K562 (cell line): Measurements from ENCODE around the gene ZNF23. TPM values are rescaled to one million over a fixed set of nuclear protein-coding genes. Genes with fewer than 3 reads are reported as not detected.

Experiments
- ATF7 ChIP-seq: fragments of 450-650 bp; IDR thresholded peaks from 2 replicates; pipeline ENCODE4 v1.7.1; 2014; ENCODE audit warnings: mild to moderate bottlenecking, moderate library complexity
- CBX1 ChIP-seq: sonication (generic); IDR thresholded peaks from 2 replicates; pipeline ENCODE4 v1.6.1; 2016; ENCODE audit warnings: antibody characterized with exemption, low read depth, mild to moderate bottlenecking
- CREBBP ChIP-seq: IDR thresholded peaks from one replicate; pipeline ENCODE4 v1.6.1; 2012; ENCODE audit warnings: low read depth, mild to moderate bottlenecking, control low read depth, inconsistent platforms, low read length
- DIDO1 ChIP-seq: fragments of 450-650 bp; IDR thresholded peaks from 2 replicates; pipeline ENCODE4 v1.6.1; 2016; ENCODE audit warnings: low read depth, missing biosample characterization, missing genetic modification characterization
- EGR1 ChIP-seq: fragments of 450-650 bp; conservative IDR thresholded peaks from 2 replicates; pipeline ENCODE4 v1.6.1; 2017; ENCODE audit warnings: mild to moderate bottlenecking
- HDAC3 ChIP-seq: fragments of 450-650 bp; IDR thresholded peaks from 2 replicates; pipeline ENCODE4 v1.6.1; 2018; ENCODE audit warnings: borderline replicate concordance, mild to moderate bottlenecking, moderate library complexity; ENCODE audit not compliant: partially characterized antibody
- HMG20B ChIP-seq: fragments of 250-450 bp; sonication (Bioruptor Pico); IDR thresholded peaks from 2 replicates; pipeline ENCODE4 v1.5.0; 2021; ENCODE audit warnings: mild to moderate bottlenecking
- HNRNPLL ChIP-seq: fragments of 200-400 bp; formaldehyde crosslinking; IDR thresholded peaks from 2 replicates; pipeline ENCODE4 v1.6.1; 2017; ENCODE audit warnings: low read length, low read depth, mild to moderate bottlenecking; ENCODE audit not compliant: poor library complexity, severe bottlenecking
- MCM2 ChIP-seq: fragments of 450-650 bp; IDR thresholded peaks from 2 replicates; pipeline ENCODE4 v1.6.1; 2017; ENCODE audit warnings: low read depth, mild to moderate bottlenecking
- MEF2D ChIP-seq: conservative IDR thresholded peaks from 2 replicates; pipeline ENCODE4 v1.6.1; 2016; ENCODE audit warnings: low read depth, missing genetic modification characterization, missing compliant biosample characterization
- NCOR1 ChIP-seq: fragments of 450-650 bp; IDR thresholded peaks from 2 replicates; pipeline ENCODE4 v1.6.1; 2016; ENCODE audit warnings: mild to moderate bottlenecking, moderate library complexity
- NR3C1 ChIP-seq: sonication (generic); formaldehyde crosslinking; IDR thresholded peaks from 2 replicates; pipeline ENCODE4 v1.8.1; 2022; ENCODE audit warnings: missing genetic modification reagents
- RBM39 ChIP-seq: fragments of 200-400 bp; formaldehyde crosslinking; optimal IDR thresholded peaks from 2 replicates; pipeline ENCODE3; 2018; ENCODE audit warnings: low read depth, low read length
- TCF3 ChIP-seq: sonication (generic); formaldehyde crosslinking; IDR thresholded peaks from 2 replicates; pipeline ENCODE4 v1.4.0; 2020; ENCODE audit warnings: mild to moderate bottlenecking, missing genetic modification reagents
- YY1 ChIP-seq, 3 experiments: IDR thresholded peaks; 2 replicates each; pipeline ENCODE4 v1.6.1; 2011; ENCODE audit warnings: low read length in 2 of 3, mild to moderate bottlenecking in 2 of 3, moderate library complexity in 2 of 3, borderline replicate concordance in 1 of 3, control low read depth in 1 of 3, low read depth in 1 of 3; ENCODE audit not compliant: insufficient read depth in 3 of 3, insufficient replicate concordance in 2 of 3, control insufficient read depth in 1 of 3, insufficient read length in 1 of 3; ENCODE audit errors: extremely low read depth in 1 of 3
- polyA plus RNA-seq, 8 experiments: library from polyadenylated mRNA; depleted of rRNA in 4 of 8; stranded (reverse) in 5 of 8; unstranded in 3 of 8; fragments of >200 nt; fragmentation: Nextera tagmentation in 2 of 8; fragmentation: Illumina TruSeq in 1 of 8; extraction: Ambion mirVana in 2 of 8; extraction: Trizol in 1 of 8; gene quantifications; 2 replicates each; pipeline versions ENCODE4 v1.2.1 to v1.2.3, GENCODE V29; 2011 to 2014; ENCODE audit warnings: inconsistent platforms in 1 of 8, missing spikeins in 1 of 8
- total RNA-seq, 7 experiments: library from RNA; depleted of rRNA in 6 of 7; stranded (reverse); fragments of >200 nt in 6 of 7; fragmentation: Illumina TruSeq in 2 of 7; extraction: Trizol in 2 of 7; gene quantifications; 2 replicates each; pipeline versions ENCODE4 v1.2.1 to v1.2.3, GENCODE V29; 2011 to 2021; ENCODE audit warnings: low replicate concordance in 1 of 7
- TF ChIP-seq, protein P1 (sequence below): IDR thresholded peaks from 2 replicates; pipeline ENCODE4 v1.6.1; 2014; ENCODE audit warnings: antibody characterized with exemption
- TF ChIP-seq, protein P2 (sequence below): fragments of 450-650 bp; conservative IDR thresholded peaks from 2 replicates; pipeline ENCODE4 v1.6.1; 2016; ENCODE audit warnings: missing genetic modification characterization, low read depth, mild to moderate bottlenecking, control low read depth, missing compliant biosample characterization
- TF ChIP-seq, protein P3 (sequence below), 2 experiments: IDR thresholded peaks; 2 replicates each; pipeline ENCODE4 v1.6.1; 2012; ENCODE audit warnings: improper control_type of control experiment in 2 of 2, low read depth in 2 of 2, low read length in 2 of 2, borderline replicate concordance in 1 of 2

The ZNF23 gene
- total and polyA plus RNA-seq, 9 of the 15 experiments (the other 6 are each of a cell fraction or from before 2014, with no cell fraction given) = 4.7 to 13.4 (median 11.2) TPM

DNA sequence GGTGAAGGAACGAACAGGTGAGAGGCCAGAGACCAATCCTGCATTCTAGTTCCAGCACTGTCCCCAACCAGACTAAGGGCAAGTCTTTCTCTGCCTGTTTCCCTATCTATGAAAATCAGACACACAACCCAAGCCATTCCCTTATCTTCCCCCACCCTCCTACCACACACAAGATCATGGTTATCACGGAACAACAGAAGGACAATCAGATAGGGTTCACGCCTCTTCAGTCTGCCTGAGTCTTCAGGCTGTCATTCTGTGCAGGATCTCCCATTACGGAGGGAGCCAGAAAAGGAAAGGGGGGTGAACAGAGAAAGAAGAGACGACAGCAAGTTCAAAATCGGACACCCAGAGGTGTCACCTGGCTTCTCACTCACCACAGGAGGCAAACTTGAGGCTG lies 31.3 kb downstream of the ZNF23 start (continued):
- TF ChIP-seq NR3C1 (CRISPR knock-in tag) (no peak), NCOR1 (peak; percentile 95), RBM39 (no peak), HNRNPLL (no peak), EGR1 (peak; percentile 51), TCF3 (CRISPR knock-in tag) (peak; percentile 90), MEF2D (peak; percentile 58; the same call in 1 of the 2 replicates), ATF7 (peak; percentile 43; the same call in 1 of the 2 replicates), CBX1 (no peak), HDAC3 (no peak), MCM2 (no peak), YY1 (IDR thresholded peaks at IDR 0.05; ENCODE audit: borderline replicate concordance in 1 of 3, control insufficient read depth in 1 of 3, extremely low read depth in 1 of 3, insufficient read depth in 3 of 3, insufficient read length in 1 of 3, insufficient replicate concordance in 2 of 3, low read depth in 1 of 3, low read length in 2 of 3) (no peak), DIDO1 (tag) (0 out of 2 replicates have a peak, but pooled peaks have one; percentile 54), HMG20B (CRISPR knock-in tag) (no peak), CREBBP (no peak)
- TF ChIP-seq, protein P1, sequence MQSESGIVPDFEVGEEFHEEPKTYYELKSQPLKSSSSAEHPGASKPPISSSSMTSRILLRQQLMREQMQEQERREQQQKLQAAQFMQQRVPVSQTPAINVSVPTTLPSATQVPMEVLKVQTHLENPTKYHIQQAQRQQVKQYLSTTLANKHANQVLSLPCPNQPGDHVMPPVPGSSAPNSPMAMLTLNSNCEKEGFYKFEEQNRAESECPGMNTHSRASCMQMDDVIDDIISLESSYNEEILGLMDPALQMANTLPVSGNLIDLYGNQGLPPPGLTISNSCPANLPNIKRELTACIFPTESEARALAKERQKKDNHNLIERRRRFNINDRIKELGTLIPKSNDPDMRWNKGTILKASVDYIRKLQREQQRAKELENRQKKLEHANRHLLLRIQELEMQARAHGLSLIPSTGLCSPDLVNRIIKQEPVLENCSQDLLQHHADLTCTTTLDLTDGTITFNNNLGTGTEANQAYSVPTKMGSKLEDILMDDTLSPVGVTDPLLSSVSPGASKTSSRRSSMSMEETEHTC = no peak
- TF ChIP-seq, protein P2, sequence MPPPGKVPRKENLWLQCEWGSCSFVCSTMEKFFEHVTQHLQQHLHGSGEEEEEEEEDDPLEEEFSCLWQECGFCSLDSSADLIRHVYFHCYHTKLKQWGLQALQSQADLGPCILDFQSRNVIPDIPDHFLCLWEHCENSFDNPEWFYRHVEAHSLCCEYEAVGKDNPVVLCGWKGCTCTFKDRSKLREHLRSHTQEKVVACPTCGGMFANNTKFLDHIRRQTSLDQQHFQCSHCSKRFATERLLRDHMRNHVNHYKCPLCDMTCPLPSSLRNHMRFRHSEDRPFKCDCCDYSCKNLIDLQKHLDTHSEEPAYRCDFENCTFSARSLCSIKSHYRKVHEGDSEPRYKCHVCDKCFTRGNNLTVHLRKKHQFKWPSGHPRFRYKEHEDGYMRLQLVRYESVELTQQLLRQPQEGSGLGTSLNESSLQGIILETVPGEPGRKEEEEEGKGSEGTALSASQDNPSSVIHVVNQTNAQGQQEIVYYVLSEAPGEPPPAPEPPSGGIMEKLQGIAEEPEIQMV (tag) = no peak
- TF ChIP-seq, protein P3, sequence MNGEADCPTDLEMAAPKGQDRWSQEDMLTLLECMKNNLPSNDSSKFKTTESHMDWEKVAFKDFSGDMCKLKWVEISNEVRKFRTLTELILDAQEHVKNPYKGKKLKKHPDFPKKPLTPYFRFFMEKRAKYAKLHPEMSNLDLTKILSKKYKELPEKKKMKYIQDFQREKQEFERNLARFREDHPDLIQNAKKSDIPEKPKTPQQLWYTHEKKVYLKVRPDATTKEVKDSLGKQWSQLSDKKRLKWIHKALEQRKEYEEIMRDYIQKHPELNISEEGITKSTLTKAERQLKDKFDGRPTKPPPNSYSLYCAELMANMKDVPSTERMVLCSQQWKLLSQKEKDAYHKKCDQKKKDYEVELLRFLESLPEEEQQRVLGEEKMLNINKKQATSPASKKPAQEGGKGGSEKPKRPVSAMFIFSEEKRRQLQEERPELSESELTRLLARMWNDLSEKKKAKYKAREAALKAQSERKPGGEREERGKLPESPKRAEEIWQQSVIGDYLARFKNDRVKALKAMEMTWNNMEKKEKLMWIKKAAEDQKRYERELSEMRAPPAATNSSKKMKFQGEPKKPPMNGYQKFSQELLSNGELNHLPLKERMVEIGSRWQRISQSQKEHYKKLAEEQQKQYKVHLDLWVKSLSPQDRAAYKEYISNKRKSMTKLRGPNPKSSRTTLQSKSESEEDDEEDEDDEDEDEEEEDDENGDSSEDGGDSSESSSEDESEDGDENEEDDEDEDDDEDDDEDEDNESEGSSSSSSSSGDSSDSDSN (IDR thresholded peaks at IDR 0.05; ENCODE audit: borderline replicate concordance in 1 of 2, low read depth in 2 of 2, low read length in 2 of 2) = no peak
